Hematopoietic multipotent progenitor cell treated with erythropoietin and hydrocortisone succinate and interleukin-3 and kit ligand, for 6 days (in vitro differentiated cells): Measurements from ENCODE around the gene PSG1.
A peak's percentile ranks its signal among the peaks of the same experiment; 100 is the strongest.
"Not testable (repeated sequence)": the region's sequence is repeated elsewhere in the genome, so short reads cannot be mapped to it uniquely, and the experiment has no call there.

ENCODE experiments used
- DNase-seq: peaks from one replicate; pipeline ENCODE4 v3.0.0-alpha.2; 2015

The PSG1 gene

GRCh38 chr19:42880621-42881020, 1.1 kb upstream of the PSG1 start:
- DNase-seq, result not testable (repeated sequence)

DNA sequence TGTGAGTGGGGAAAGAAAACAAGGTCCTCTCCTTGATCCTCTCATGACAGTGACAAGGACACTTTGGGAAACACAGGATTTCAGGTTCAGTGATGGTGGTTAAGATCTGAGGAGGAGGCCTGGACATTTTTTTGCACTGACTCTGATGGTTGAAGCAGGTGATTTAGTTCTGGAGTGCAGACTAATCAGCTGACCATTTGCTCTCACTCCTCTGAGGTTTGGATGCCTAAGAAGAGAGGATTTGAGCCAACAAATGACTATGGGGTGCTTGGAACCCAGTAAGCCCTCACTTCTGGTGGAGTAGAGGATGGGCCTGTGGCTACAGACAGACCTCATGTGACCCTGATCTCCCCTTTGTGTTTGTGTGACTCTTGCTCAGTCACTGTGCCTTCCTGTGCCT, 2.9 kb downstream of the PSG1 start:
- not testable (repeated sequence) for DNase-seq

DNA sequence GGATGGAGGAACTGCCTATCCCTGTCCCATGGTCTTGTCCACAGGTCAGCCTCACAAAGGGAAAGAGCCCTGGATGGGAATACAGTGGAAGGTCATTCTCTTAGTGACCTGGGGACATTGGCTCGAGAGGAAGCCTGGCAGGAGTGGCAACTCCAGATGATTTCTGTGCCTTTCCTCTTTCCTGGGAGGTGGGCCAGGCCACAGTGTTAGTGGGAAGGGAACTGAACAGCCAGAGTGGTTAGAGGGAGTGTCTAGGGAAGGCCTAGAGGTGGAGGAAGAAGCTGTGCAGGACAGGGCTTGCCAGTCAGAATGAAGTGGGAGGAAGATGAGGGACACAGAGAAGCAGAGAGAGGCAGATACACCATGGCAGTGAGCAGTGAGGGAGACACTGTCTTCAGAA, 3.6 kb downstream of the PSG1 start:
- DNase-seq, result not testable (repeated sequence)

GRCh38 chr19:42874901-42875813, 4.4 kb downstream of the PSG1 start:
- not testable (repeated sequence) for DNase-seq

DNA sequence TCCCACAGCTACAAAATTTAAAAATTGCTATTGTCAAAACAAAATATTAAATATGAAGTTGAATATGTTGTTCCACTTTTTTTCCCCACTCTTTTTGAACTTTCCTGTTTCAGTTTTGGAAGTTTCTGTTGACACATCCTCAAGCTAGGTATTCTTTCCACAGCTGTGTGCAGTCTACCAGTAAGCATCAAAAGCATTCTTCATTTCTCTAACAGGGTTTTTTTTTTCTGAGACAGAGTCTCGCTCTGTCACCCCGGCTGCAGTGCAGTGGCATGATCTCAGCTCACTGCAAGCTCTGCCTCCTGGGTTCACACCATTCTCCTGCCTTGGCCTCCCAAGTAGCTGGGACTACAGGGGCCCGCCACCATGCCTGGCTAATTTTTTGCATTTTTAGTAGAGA, 5.4 kb downstream of the PSG1 start:
- DNase-seq, result not testable (repeated sequence)

- no peak for DNase-seq
These were observed 6.9 kb downstream of the PSG1 start for GRCh38 chr19:42872608-42873007.

DNA sequence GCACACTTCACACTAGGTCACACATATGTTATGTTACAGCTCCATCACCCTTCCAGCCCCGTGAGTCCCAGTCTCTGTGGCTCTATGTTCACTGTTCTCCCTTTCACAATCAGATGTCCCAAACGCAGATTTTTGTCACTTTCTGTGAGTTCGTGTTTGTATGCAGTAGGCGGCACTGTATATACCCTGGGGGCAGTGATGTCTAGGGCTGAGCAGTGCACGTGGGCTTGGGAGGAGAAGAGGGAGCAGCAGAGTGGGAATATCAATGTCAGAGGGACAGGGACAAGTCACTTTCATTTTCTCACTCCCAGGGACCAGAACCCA, 22.0 kb downstream of the PSG1 start:
- DNase-seq, result no peak

DNA sequence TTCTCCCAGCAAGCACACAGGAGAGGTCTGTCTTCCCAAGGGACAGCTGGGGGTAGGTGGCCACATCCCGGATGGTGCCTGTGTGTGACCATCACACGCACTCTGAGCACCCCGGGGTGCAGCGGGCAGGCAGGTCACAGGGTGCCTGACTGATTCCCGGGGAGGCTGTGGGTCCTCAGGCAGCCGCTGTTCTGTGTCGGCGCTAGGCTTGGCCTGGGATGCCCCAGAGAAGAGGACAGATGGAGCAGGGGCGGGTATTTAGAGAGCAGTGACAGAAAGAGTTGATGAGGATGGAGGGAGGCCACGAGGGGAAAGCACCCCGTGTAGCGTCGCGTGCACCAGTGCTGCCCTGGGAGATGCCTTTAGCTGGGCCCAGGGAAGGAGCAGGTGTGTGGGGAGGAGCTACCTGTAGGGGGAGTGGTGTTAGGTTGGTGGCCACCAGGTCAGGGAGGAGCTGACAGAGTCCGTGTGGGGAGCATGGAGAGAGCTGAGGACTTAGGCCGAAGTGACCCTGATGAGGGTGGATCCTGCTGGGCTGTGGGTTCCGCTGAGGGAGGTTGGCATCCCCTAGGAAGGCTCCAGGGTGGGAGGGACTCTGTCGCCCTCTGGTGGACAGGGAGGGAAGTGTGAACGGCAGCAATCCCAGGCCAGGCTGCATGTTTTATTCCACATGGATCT, 22.5 kb downstream of the PSG1 start:
- peak; percentile 1 for DNase-seq

- not testable (repeated sequence) for DNase-seq
These were observed 24.8 kb downstream of the PSG1 start for GRCh38 chr19:42854745-42855144.

DNA sequence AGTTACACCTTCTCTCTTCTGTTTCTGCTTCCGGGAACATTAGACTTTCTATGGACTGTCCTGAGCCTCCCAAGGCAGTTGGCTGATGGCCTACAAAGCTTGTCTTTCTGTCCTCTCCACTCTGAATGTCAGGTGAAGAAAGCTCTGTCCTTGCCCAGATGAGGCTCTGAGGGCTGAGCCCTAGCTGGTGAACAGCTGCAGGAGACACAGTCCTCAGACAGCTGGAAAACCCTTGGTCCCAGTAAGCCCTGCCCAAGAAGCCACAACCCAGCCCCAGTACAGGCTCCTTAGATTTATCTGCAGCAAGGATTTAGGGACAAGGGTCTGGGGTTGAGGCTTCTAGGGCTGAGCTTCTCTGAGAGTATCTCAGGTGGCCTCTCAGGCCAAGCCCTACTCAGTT, 26.3 kb downstream of the PSG1 start:
- not testable (repeated sequence) for DNase-seq

DNA sequence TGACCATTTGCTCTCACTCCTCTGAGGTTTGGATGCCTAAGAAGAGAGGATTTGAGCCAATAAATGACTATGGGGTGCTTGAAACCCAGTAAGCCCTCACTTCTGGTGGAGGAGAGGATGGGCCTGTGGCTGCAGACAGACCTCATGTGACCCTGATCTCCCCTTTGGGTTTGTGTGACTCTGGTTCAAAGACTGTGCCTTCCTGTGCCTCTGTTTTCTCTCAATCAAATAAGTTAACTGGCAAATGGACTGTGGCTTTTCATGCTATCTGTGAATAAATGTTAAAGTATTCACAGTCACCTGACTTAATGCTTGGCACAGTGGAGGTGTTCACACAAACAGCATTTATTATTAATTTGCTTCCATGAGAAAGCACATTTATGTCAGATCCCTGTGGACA, 26.7 kb downstream of the PSG1 start:
- not testable (repeated sequence) for DNase-seq

- DNase-seq, result not testable (repeated sequence)
These were observed 27.7 kb downstream of the PSG1 start for GRCh38 chr19:42851718-42852280.

- DNase-seq, result no peak
These were observed 28.4 kb downstream of the PSG1 start for GRCh38 chr19:42850981-42851717.

DNA sequence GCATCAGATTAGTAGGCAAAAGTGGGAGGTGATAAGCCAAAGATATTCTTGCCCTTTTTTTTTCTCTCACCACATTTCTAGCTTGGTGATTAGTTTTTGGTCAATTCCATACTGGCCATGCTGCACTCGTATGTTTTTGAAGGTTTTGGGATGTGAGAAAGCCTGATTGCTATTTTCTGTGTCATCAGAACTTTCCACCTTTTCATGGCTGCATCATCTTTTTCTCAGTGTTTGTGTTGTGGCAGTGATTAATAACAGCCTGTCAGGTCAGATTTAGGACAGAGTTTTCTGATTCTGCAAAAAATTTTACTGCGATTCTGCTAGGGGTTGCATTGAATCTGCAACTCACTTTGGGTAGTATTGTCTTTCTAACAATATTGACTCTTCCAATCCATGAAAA, 32.9 kb downstream of the PSG1 start:
- no peak for DNase-seq

GRCh38 chr19:42843631-42844030, 35.9 kb downstream of the PSG1 start:
- not testable (repeated sequence) for DNase-seq

DNA sequence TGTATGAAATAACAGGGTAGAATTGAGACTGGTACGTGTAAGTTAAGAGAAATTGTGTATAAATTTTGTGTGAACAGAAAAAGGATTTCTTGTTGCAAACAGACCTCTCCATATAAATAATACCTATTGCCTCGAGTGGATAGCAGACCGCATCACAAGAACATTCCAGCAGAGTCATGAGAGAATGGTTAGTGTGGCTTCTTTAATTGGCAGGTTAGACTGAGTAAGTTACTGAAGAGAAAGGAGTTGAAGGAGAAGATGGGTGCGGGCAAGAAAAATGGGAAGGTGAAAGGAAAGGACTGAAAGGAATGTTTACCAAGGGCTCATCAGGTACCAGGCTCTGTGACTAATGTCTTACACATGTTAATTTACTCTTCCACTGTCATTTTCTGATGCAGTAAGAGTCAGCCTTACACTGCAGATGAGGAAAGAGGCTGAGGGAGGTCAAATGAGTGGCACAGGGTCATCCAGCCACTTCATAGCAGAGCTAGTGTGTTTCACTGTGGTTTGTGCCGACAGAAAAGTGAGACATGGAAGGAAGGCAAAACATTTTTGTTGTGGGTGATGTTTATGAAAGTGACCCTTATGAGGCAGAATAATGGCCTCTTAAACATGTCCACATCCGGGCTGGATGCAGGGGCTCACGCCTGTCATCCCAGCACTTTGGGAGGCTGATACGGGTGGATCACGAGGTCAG, 46.6 kb downstream of the PSG1 start:
- not testable (repeated sequence) for DNase-seq

DNA sequence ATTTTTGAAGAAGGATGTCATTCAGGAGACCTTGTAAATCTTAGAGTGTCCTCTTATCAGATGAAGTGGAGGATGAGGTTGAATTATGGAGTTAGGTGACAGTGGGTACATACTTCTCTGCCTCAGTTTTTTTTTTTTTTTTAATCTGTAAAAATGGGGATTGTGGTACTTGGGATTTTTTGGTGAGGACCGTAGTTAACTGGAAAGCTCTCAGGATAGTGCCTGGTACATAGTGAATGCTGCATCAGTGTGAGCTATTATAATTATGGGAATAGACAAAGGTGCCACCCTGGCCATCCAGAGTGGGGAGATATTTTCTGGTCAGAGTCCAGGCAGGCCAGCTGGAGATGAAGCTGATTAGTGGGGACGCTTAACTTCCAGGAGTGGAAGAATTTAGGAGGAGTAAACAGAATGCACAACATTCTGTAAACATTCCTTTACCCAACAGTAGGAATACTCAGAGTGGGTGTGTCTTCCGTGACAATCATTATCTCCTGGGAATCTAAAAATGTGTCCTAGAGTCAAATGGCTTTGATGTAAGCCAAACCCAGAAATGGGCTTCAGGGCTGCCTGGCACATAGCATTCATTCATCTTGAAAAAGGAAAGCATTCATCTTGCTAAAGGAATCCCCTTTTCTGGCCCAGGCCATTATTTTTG, 47.4 kb downstream of the PSG1 start:
- DNase-seq, result not testable (repeated sequence)

DNA sequence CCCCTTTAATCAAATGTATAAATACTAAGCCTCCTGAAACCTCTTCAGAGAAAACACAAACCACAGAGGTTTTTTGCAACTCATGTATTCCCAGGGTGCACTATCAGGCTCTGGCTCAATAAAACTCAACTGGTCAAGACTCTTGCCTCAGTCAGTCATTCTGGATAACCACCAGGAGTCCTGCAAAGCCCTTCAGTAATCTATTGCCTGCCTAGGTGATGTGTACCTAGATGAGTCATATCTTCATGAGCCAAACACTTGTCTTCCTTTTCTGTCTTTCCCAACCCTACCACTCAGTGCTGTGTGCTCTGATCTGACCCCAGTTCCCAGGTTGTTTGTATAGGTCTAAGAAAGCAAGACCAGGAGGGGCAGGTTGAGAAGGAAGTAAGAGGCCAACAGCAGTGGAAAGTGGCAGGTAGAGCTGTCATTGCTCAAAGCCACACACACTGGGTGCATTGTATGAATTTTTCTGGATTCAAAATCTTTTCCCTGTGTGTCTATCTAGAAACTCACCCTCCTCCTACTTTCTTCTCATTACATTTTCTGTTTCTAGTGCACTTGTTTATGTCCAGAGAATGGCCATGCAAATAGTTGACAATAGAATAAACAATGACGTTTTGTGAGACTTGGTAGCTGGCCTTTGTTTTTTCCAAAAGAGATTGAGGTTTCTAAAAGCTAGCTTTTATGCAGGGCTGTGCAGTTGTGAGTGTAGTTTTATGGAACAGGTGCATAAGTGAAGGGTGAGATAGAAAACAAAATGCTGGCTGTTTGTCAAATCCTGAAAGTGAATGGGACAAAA, 48.1 kb downstream of the PSG1 start:
- no peak for DNase-seq

GRCh38 chr19:42821306-42821977, 58.1 kb downstream of the PSG1 start:
- not testable (repeated sequence) for DNase-seq

- not testable (repeated sequence) for DNase-seq
These were observed 59.4 kb downstream of the PSG1 start for GRCh38 chr19:42819960-42820650.
